Measurements from ENCODE around the gene ARHGEF28.

ARHGEF28 gene

DNA sequence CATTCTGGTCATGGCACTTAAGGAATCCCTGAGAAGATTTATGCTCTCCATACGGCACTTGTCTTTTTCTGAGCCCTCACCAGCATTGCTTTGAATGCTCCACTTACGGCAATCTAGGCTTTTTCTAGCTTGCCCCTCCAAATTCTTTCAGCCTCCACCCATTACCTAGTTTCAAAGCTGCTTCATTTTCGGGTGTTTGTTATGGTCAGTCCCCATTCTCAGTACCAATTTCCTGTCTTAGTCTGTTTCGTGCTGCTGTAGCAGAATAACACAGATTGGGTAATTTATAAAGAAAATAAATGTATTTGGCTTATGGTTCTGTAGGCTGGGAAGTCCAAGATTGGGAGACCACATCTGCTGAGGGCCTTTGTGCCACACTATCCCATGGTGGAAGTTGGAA is 42.0 kb downstream of the ARHGEF28 start:
- DNase-seq (ENCODE audit: low read depth), result no peak
- TF ChIP-seq POLR2A (IDR thresholded peaks at IDR 0.05; ENCODE audit: extremely low read depth, insufficient read length) (no peak), MYC (IDR thresholded peaks at IDR 0.05; ENCODE audit: low read depth, low read length) (no peak)
- TF ChIP-seq, protein P1, sequence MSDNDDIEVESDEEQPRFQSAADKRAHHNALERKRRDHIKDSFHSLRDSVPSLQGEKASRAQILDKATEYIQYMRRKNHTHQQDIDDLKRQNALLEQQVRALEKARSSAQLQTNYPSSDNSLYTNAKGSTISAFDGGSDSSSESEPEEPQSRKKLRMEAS (IDR thresholded peaks at IDR 0.05; ENCODE audit: low read depth, low read length), result no peak
- TF ChIP-seq, protein P2, sequence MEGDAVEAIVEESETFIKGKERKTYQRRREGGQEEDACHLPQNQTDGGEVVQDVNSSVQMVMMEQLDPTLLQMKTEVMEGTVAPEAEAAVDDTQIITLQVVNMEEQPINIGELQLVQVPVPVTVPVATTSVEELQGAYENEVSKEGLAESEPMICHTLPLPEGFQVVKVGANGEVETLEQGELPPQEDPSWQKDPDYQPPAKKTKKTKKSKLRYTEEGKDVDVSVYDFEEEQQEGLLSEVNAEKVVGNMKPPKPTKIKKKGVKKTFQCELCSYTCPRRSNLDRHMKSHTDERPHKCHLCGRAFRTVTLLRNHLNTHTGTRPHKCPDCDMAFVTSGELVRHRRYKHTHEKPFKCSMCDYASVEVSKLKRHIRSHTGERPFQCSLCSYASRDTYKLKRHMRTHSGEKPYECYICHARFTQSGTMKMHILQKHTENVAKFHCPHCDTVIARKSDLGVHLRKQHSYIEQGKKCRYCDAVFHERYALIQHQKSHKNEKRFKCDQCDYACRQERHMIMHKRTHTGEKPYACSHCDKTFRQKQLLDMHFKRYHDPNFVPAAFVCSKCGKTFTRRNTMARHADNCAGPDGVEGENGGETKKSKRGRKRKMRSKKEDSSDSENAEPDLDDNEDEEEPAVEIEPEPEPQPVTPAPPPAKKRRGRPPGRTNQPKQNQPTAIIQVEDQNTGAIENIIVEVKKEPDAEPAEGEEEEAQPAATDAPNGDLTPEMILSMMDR (IDR thresholded peaks at IDR 0.05; ENCODE audit: low read depth, low read length), result no peak
- no peak overlapping the region for H3K4me3 ChIP-seq (ENCODE audit: low read depth, low read length)

DNA sequence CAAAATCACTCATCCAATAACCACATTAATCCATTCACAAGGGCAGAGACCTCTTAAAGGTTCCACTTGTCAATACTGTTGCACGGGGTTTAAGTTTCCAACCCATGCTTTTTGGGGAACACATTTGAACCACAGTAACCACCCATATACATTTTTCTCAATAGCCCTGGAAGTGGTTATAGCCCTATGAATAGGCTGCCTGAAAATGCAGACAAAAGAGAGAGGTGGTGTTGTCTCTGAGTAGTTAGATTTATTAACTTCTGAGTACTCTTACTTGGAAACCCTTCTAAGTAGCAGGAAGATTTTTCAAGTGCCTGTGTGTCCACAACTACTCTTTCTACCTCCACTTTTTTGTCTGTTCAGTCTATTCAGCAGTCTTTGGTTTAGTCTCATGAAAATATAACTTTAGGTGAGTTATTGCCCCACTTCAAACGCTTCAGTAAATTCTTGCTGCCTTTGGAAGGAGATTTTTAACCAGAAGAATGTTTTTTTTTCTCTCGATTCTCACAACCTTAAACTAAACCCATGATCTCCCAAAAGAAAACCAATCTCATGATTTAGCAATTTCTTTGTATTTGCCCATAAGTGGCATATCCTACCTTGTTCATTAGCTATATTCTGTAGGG is 42.6 kb downstream of the ARHGEF28 start:
- TF ChIP-seq, protein P1 (IDR thresholded peaks at IDR 0.05; ENCODE audit: low read depth, low read length), result no peak
- no peak for TF ChIP-seq POLR2A (IDR thresholded peaks at IDR 0.05; ENCODE audit: extremely low read depth, insufficient read length)
- TF ChIP-seq MYC (IDR thresholded peaks at IDR 0.05; ENCODE audit: low read depth, low read length), result no peak
- TF ChIP-seq, protein P2 (IDR thresholded peaks at IDR 0.05; ENCODE audit: low read depth, low read length), result no peak
- no peak overlapping the region for H3K4me3 ChIP-seq (ENCODE audit: low read depth, low read length)
- DNase-seq (ENCODE audit: low read depth), result no peak

DNA sequence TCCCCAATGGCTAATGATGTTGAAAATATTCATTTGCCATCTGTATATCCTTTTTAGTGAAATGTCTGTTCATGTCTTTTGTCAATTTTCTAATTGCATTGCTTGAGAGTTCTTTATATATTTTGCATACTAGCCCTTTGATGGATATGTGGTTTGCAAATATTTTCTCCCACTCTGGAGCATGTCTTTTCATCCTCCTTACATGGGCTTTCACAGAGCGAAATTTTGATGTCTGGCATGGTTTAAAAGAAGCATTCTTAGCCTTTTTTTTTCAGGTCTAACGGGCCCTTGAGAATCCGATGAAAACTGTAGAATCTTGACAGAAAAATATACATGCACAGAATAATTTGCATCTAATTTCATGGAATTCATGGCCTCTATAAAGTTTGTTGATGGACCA is 44.7 kb downstream of the ARHGEF28 start:
- no peak for DNase-seq (ENCODE audit: low read depth)
- TF ChIP-seq POLR2A (IDR thresholded peaks at IDR 0.05; ENCODE audit: extremely low read depth, insufficient read length) (no peak), MYC (IDR thresholded peaks at IDR 0.05; ENCODE audit: low read depth, low read length) (no peak)
- TF ChIP-seq, protein P1 (IDR thresholded peaks at IDR 0.05; ENCODE audit: low read depth, low read length), result no peak
- TF ChIP-seq, protein P2 (IDR thresholded peaks at IDR 0.05; ENCODE audit: low read depth, low read length), result no peak
- no peak overlapping the region for H3K4me3 ChIP-seq (ENCODE audit: low read depth, low read length)

DNA sequence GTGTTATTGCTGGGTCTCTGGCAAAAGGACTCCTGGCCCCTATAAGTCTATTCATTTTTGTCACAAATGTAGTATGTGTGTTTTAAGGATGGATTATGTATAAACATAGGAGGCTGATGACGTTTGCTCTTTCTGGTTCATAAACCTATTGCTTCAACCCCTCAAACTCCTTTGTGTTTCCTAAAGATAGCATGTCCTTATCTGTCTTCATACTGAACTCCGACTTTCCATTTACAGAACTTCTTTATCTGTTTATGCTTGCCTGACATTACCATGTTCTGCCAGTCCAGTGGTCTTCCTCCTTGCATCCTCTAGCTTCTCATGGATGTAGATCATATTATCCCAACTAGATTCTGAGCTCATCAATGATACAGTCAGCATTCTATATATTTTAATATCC is 46.1 kb downstream of the ARHGEF28 start:
- no peak for DNase-seq (ENCODE audit: low read depth)
- H3K4me3 ChIP-seq (ENCODE audit: low read depth, low read length), result no peak overlapping the region
- TF ChIP-seq MYC (IDR thresholded peaks at IDR 0.05; ENCODE audit: low read depth, low read length) (no peak), POLR2A (IDR thresholded peaks at IDR 0.05; ENCODE audit: extremely low read depth, insufficient read length) (no peak)
- TF ChIP-seq, protein P1 (IDR thresholded peaks at IDR 0.05; ENCODE audit: low read depth, low read length), result no peak
- TF ChIP-seq, protein P2 (IDR thresholded peaks at IDR 0.05; ENCODE audit: low read depth, low read length), result no peak

DNA sequence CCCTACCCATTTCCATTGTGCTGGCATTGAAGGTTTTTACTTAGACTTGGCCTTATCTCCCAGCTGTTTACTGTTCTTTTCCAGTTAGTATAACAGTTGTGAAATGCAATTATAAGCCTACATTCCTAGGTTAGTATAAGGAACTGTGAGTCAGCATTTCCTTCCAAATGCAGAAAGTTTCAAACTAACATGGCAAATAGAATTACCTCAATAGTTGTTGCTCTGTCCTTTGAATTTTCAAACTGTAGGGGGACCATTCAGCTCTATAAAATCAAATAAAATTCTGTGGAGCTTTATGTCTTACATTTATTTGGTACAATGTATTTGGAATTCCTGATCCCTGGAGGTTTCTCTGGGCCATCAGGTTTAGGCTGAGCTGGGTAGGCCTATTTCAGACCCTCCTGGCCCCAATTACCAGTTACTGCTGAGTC is 47.2 kb downstream of the ARHGEF28 start:
- DNase-seq (ENCODE audit: low read depth), result peak; percentile 60

More for the DNA sequence above, 47.2 kb downstream of the ARHGEF28 start:
- no peak overlapping the region for H3K4me3 ChIP-seq (ENCODE audit: low read depth, low read length)
- TF ChIP-seq MYC (IDR thresholded peaks at IDR 0.05; ENCODE audit: low read depth, low read length) (no peak), POLR2A (IDR thresholded peaks at IDR 0.05; ENCODE audit: extremely low read depth, insufficient read length) (no peak)
- TF ChIP-seq, protein P2 (IDR thresholded peaks at IDR 0.05; ENCODE audit: low read depth, low read length), result no peak
- TF ChIP-seq, protein P1 (IDR thresholded peaks at IDR 0.05; ENCODE audit: low read depth, low read length), result no peak

Measured in NB4 (cell line).